Loucy (cell line): ENCODE data around the gene LRRC75B.
A peak's percentile ranks its signal among the peaks of the same experiment; 100 is the strongest.
"Not testable (repeated sequence)": the region's sequence is repeated elsewhere in the genome, so short reads cannot be mapped to it uniquely, and the experiment has no call there.

ENCODE experiments used
- CTCF ChIP-seq: fragments of 200-600 bp; sonication (generic); conservative IDR thresholded peaks from 2 replicates; pipeline ENCODE4 v1.5.1; 2014; ENCODE audit warnings: mild to moderate bottlenecking, antibody characterized with exemption, low read length
- EZH2phosphoT487 ChIP-seq: fragments of 200-600 bp; IDR thresholded peaks from 2 replicates; pipeline ENCODE4 v1.6.1; 2018; ENCODE audit warnings: antibody characterized with exemption, mild to moderate bottlenecking, moderate library complexity, borderline replicate concordance

- peak; percentile 43 for TF ChIP-seq CTCF
- TF ChIP-seq EZH2phosphoT487 = not testable (repeated sequence)
Measured at GRCh38 chr22:24603770-24604629, 11.1 kb upstream of the LRRC75B start.
